ENCODE data around the gene SRSF9. TPM values are rescaled to one million over a fixed set of nuclear protein-coding genes. Genes with fewer than 3 reads are reported as not detected.

SRSF9 gene
- total and polyA plus RNA-seq, 2 of the 13 experiments (the other 11 are each of a cell fraction or from before 2014, with no cell fraction given), result 125 to 144 TPM

GRCh38 chr12:120469450-120470149 lies at the start of gene SRSF9 (continued):
- TF ChIP-seq RNF219 (CRISPR knock-in tag; IDR thresholded peaks at IDR 0.05), result no peak
- TF ChIP-seq ZNF772 (CRISPR knock-in tag; IDR thresholded peaks at IDR 0.05), result peak; percentile 80; the same call in 1 of the 2 replicates
- TF ChIP-seq MYPOP (CRISPR knock-in tag; IDR thresholded peaks at IDR 0.05), result peak; percentile 21; the same call in 1 of the 2 replicates
- TF ChIP-seq ZBTB34 (CRISPR knock-in tag; IDR thresholded peaks at IDR 0.05), result 0 out of 2 replicates have a peak, but pooled peaks have one; percentile 42
- TF ChIP-seq ZSCAN30 (CRISPR knock-in tag; IDR thresholded peaks at IDR 0.05), result no peak
- TF ChIP-seq XRCC5 (optimal IDR thresholded peaks at IDR 0.05; ENCODE audit: low read length), result peak; percentile 90
- peak; percentile 65; the same call in 1 of the 2 replicates for TF ChIP-seq KMT2B (CRISPR knock-in tag; IDR thresholded peaks at IDR 0.05)
- 0 out of 2 replicates have a peak, but pooled peaks have one; percentile 13 for TF ChIP-seq NFYB (CRISPR knock-in tag; IDR thresholded peaks at IDR 0.05)
- TF ChIP-seq ZMAT3 (CRISPR knock-in tag; conservative IDR thresholded peaks at IDR 0.05), result peak; percentile 71
- TF ChIP-seq ZNF784 (CRISPR knock-in tag; IDR thresholded peaks at IDR 0.05; ENCODE audit: borderline replicate concordance), result peak; percentile 54; the same call in 1 of the 2 replicates
- no peak for TF ChIP-seq NCOA1 (CRISPR knock-in tag; IDR thresholded peaks at IDR 0.05)
- TF ChIP-seq MTA3 (CRISPR knock-in tag; IDR thresholded peaks at IDR 0.05), result no peak
- peak; percentile 61 for TF ChIP-seq RBM39 (IDR thresholded peaks at IDR 0.05; ENCODE audit: low read depth, low read length, poor library complexity, severe bottlenecking)
- TF ChIP-seq PRPF4 (IDR thresholded peaks at IDR 0.05; ENCODE audit: low read depth, low read length, poor library complexity, severe bottlenecking), result no peak
- TF ChIP-seq AKAP8 (CRISPR knock-in tag; IDR thresholded peaks at IDR 0.05), result no peak
- TF ChIP-seq BRF2 (CRISPR knock-in tag; IDR thresholded peaks at IDR 0.05), result peak; percentile 75
- TF ChIP-seq GABPA (IDR thresholded peaks at IDR 0.05; ENCODE audit: low read depth, low read length), result peak; percentile 47
- TF ChIP-seq GABPA (CRISPR knock-in tag; IDR thresholded peaks at IDR 0.05; ENCODE audit: low read depth), result peak; percentile 73
- no peak for TF ChIP-seq EEA1 (CRISPR knock-in tag; IDR thresholded peaks at IDR 0.05; ENCODE audit: borderline replicate concordance)
- no peak for TF ChIP-seq CAMTA2 (CRISPR knock-in tag; IDR thresholded peaks at IDR 0.05; ENCODE audit: borderline replicate concordance)
- TF ChIP-seq RARG (CRISPR knock-in tag; IDR thresholded peaks at IDR 0.05; ENCODE audit: low read depth), result no peak
- no peak; the same call in 1 of the 2 replicates for TF ChIP-seq CENPBD1 (CRISPR knock-in tag; IDR thresholded peaks at IDR 0.05; ENCODE audit: borderline replicate concordance, low read depth)
- TF ChIP-seq ZNF484 (CRISPR knock-in tag; IDR thresholded peaks at IDR 0.05; ENCODE audit: borderline replicate concordance, low read depth), result no peak

Measured in HepG2 (cell line).